Measurements from ENCODE around the gene SBK2. TPM values are rescaled to one million over a fixed set of nuclear protein-coding genes. Genes with fewer than 3 reads are reported as not detected.

The SBK2 gene
- total and polyA plus RNA-seq, 2 donors (not counting 3 experiments of a cell fraction or from before 2014, with no cell fraction given): not detected

DNA sequence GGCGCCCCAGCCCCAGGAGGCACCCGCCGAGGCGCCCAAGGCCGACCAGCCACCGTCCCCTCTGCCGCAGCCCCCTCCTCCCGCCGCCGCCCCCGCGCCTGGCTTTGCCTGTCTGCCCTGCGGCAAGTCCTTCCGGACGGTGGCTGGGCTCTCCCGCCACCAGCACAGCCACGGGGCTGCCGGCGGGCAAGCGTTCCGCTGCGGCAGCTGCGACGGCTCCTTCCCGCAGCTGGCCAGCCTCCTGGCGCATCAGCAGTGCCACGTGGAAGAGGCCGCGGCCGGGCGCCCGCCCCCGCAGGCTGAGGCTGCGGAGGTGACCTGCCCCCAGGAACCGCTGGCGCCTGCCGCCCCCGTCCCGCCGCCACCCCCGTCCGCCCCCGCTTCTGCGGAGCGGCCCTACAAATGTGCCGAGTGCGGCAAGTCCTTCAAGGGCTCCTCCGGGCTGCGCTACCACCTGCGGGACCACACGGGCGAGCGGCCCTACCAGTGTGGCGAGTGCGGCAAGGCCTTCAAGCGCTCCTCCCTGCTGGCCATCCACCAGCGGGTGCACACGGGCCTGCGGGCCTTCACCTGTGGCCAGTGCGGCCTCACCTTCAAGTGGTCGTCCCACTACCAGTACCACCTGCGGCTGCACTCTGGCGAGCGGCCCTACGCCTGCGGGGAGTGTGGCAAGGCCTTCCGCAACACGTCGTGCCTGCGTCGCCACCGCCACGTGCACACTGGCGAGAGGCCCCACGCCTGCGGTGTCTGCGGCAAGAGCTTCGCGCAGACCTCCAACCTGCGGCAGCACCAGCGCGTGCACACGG lies 54.6 kb downstream of the SBK2 start:
- CTCF ChIA-PET: interaction anchor here (0.6 to 1.4 kb wide), 3 partner anchors 15 to 22 kb away, joined by 4 to 7 read pairs (median 5); no protein-coding TSS in a partner anchor
- peaks cover 0 to 3% of the 10 kb centered on the region in 2 experiments for H3K36me3 ChIP-seq (ENCODE audit: control insufficient read depth in 2 of 2, extremely low read depth in 1 of 2, insufficient read depth in 2 of 2, low read length in 2 of 2)
- H3K4me1 ChIP-seq (ENCODE audit: control insufficient read depth, extremely low read depth, insufficient read depth, low read length): peaks cover 29% of the 10 kb centered on the region
- POLR2A ChIA-PET: no interaction called here
- H3K27me3 ChIP-seq (ENCODE audit: control insufficient read depth in 2 of 2, insufficient read depth in 2 of 2, low read length in 2 of 2): no peaks in the 10 kb centered on the region
- dilution Hi-C loops (cut with MboI; ENCODE audit: extremely low pct_ligation_motif_present, low sequenced_read_pairs) (no loop called here), intact Hi-C loops (cut with micrococcal nuclease) (no loop called here)
- FAIRE-seq (no peak), DNase-seq (ENCODE audit: low read depth, low spot score) (no peak)
- BruUV-seq (replicated peaks): no TSS peak
- H3K9ac ChIP-seq (replicated peaks; ENCODE audit: extremely low read depth, insufficient read depth, low read length): no peak overlapping the region
- no peaks in the 10 kb centered on the region for H3K9me3 ChIP-seq (replicated peaks; ENCODE audit: control insufficient read depth, insufficient read depth, low read length)
- H3K27ac ChIP-seq (ENCODE audit: insufficient read depth, low read depth, low read length): no peak overlapping the region
- H3K4me2 ChIP-seq (ENCODE audit: insufficient read depth, low read length): no peak overlapping the region
- H3K9me1 ChIP-seq (replicated peaks; ENCODE audit: control insufficient read depth, extremely low read depth, insufficient read depth, low read length): no peaks in the 10 kb centered on the region
- no peak overlapping the region for H3K4me3 ChIP-seq (replicated peaks in 1 of 3; ENCODE audit: insufficient read depth in 1 of 3, low read depth in 1 of 3, low read length in 3 of 3)
- peaks cover 19% of the 10 kb centered on the region for H3K79me2 ChIP-seq (ENCODE audit: control insufficient read depth, insufficient read depth, low read length)
- H2AFZ ChIP-seq (ENCODE audit: low read depth, low read length): no peak overlapping the region
- TF ChIP-seq GATA2 (IDR thresholded peaks at IDR 0.05; ENCODE audit: insufficient read depth, insufficient read length, low read depth, low read length): no peak
- TF ChIP-seq JUN (IDR thresholded peaks at IDR 0.05; ENCODE audit: borderline replicate concordance, insufficient read depth, insufficient read length, low read depth): no peak
- no peak for TF ChIP-seq MAX (IDR thresholded peaks at IDR 0.05; ENCODE audit: insufficient read depth, insufficient read length)
- TF ChIP-seq EZH2 (IDR thresholded peaks at IDR 0.05; ENCODE audit: borderline replicate concordance, low read depth, low read length, severe bottlenecking): no peak
- TF ChIP-seq POLR2A (IDR thresholded peaks at IDR 0.05; ENCODE audit: low read depth, low read length): no peak
- no peak for TF ChIP-seq FOS (IDR thresholded peaks at IDR 0.05; ENCODE audit: borderline replicate concordance, insufficient read depth, low read length)
- no peak for TF ChIP-seq CTCF (IDR thresholded peaks at IDR 0.05; ENCODE audit: extremely low read depth in 1 of 2, insufficient read depth in 1 of 2, low read depth in 1 of 2, low read length in 2 of 2)
- no peak for TF ChIP-seq MYC (IDR thresholded peaks at IDR 0.05; ENCODE audit: low read depth, low read length)
- TF ChIP-seq POLR2AphosphoS5 (IDR thresholded peaks at IDR 0.05; ENCODE audit: insufficient read depth, low read depth, low read length): no peak
- H4K20me1 ChIP-seq (replicated peaks; ENCODE audit: control insufficient read depth, extremely low read depth, insufficient read depth, low read length): no peaks in the 10 kb centered on the region

All from endothelial cell of umbilical vein (primary cell).